Smooth muscle cell (in vitro differentiated cells): ENCODE measurements around the gene SLC12A3. TPM values are rescaled to one million over a fixed set of nuclear protein-coding genes. Genes with fewer than 3 reads are reported as not detected.

ENCODE experiments used
- DNase-seq: peaks from one replicate; lab custom pipeline; 2025; ENCODE audit not compliant: unreplicated experiment; lab: John Stamatoyannopoulos, UW
- H2AFZ ChIP-seq: fragments of 200-600 bp; sonication (generic); 2 replicates; pipeline ENCODE4 v1.6.0; 2016; ENCODE audit warnings: antibody characterized with exemption, low read depth, mild to moderate bottlenecking
- H3F3A ChIP-seq: fragments of 200-600 bp; sonication (generic); 2 replicates; pipeline ENCODE4 v1.6.0; 2017; ENCODE audit warnings: antibody characterized with exemption, low read depth
- H3K27ac ChIP-seq: fragments of 200-600 bp; sonication (generic); 2 replicates; pipeline ENCODE4 v1.5.1; 2016; ENCODE audit warnings: low read depth, mild to moderate bottlenecking
- H3K27me3 ChIP-seq: fragments of 200-600 bp; sonication (generic); 2 replicates; pipeline ENCODE4 v1.6.1; 2016; ENCODE audit warnings: low read depth, mild to moderate bottlenecking
- H3K36me3 ChIP-seq: fragments of 200-600 bp; sonication (generic); 2 replicates; pipeline ENCODE4 v1.5.1; 2016; ENCODE audit warnings: low read depth
- H3K4me1 ChIP-seq: fragments of 200-600 bp; sonication (generic); 2 replicates; pipeline ENCODE4 v1.5.1; 2016; ENCODE audit warnings: low read depth
- H3K4me2 ChIP-seq: fragments of 200-600 bp; sonication (generic); 2 replicates; pipeline ENCODE4 v1.6.0; 2016; ENCODE audit warnings: mild to moderate bottlenecking
- H3K4me3 ChIP-seq: fragments of 200-600 bp; sonication (generic); 2 replicates; pipeline ENCODE4 v1.5.1; 2016; ENCODE audit warnings: mild to moderate bottlenecking
- H3K79me2 ChIP-seq: fragments of 200-600 bp; sonication (generic); 2 replicates; pipeline ENCODE4 v1.6.0; 2016; ENCODE audit warnings: low read depth, mild to moderate bottlenecking
- H3K9ac ChIP-seq: fragments of 200-600 bp; sonication (generic); 2 replicates; pipeline ENCODE4 v1.6.0; 2016; ENCODE audit warnings: low read depth
- H3K9me3 ChIP-seq: fragments of 200-600 bp; sonication (generic); replicated peaks from 2 replicates; pipeline ENCODE4 v1.5.1; 2016; ENCODE audit warnings: low read depth
- H4K20me1 ChIP-seq: fragments of 200-600 bp; sonication (generic); 2 replicates; pipeline ENCODE4 v1.6.0; 2016; ENCODE audit warnings: low read depth
- CTCF ChIP-seq: fragments of 200-600 bp; sonication (generic); IDR thresholded peaks from 2 replicates; pipeline ENCODE4 v1.5.1; 2017; ENCODE audit warnings: borderline replicate concordance, mild to moderate bottlenecking, antibody characterized with exemption; ENCODE audit not compliant: insufficient read depth, poor library complexity, severe bottlenecking
- WGBS: methylation state at CpG from one replicate; pipeline ENCODE4 v1.1.7; 2016; ENCODE audit warnings: low lambda C conversion rate; 5-methylcytosine and 5-hydroxymethylcytosine counted together
- polyA plus RNA-seq: library from polyadenylated mRNA; unstranded; fragments of >200 nt; fragmentation: Nextera tagmentation; extraction: Ambion mirVana; gene quantifications from 2 replicates; pipeline ENCODE4 v1.2.1, GENCODE V29; 2016
- total RNA-seq: library from RNA; depleted of rRNA; stranded (reverse); fragments of >200 nt; gene quantifications from 2 replicates; pipeline ENCODE4 v1.2.3, GENCODE V29; 2014

SLC12A3 gene
- total and polyA plus RNA-seq, 2 experiments from 2014 or later = not detected

- Histone ChIP-seq H4K20me1 (no peaks in the 10 kb centered on the region), H3K36me3 (no peaks in the 10 kb centered on the region), H3K4me2 (no peak overlapping the region), H3K27me3 (no peaks in the 10 kb centered on the region), H3K4me3 (no peak overlapping the region), H3K27ac (no peak overlapping the region), H3K79me2 (no peaks in the 10 kb centered on the region), H2AFZ (no peak overlapping the region), H3K4me1 (no peaks in the 10 kb centered on the region), H3F3A (no peaks in the 10 kb centered on the region), H3K9me3 (no peaks in the 10 kb centered on the region), H3K9ac (no peak overlapping the region)
- TF ChIP-seq CTCF = no peak
- DNase-seq = no peak
- WGBS = 95% methylated on average over 12 of the region's 13 CpGs
These were observed 12.6 kb downstream of the SLC12A3 start for GRCh38 chr16:56877486-56878182.

- H3K27me3 ChIP-seq = no peaks in the 10 kb centered on the region
- H3K4me3 ChIP-seq = no peak overlapping the region
- no peaks in the 10 kb centered on the region for H3K9me3 ChIP-seq
- H2AFZ ChIP-seq = no peak overlapping the region
- 90% methylated on average over 8 of the region's 8 CpGs for WGBS
- H3K36me3 ChIP-seq = no peaks in the 10 kb centered on the region
- H3K79me2 ChIP-seq = no peaks in the 10 kb centered on the region
- H3K9ac ChIP-seq = no peak overlapping the region
- no peak overlapping the region for H3K27ac ChIP-seq
- DNase-seq = no peak
- no peaks in the 10 kb centered on the region for H4K20me1 ChIP-seq
- no peak overlapping the region for H3K4me2 ChIP-seq
- H3F3A ChIP-seq = no peaks in the 10 kb centered on the region
- TF ChIP-seq CTCF = no peak
- no peaks in the 10 kb centered on the region for H3K4me1 ChIP-seq
These were observed 13.4 kb downstream of the SLC12A3 start for GRCh38 chr16:56878282-56878854.

- H3K9me3 ChIP-seq = no peaks in the 10 kb centered on the region
- WGBS = 89% methylated on average over 9 of the region's 9 CpGs
- no peak overlapping the region for H3K27ac ChIP-seq
- H3K27me3 ChIP-seq = no peaks in the 10 kb centered on the region
- H3K4me3 ChIP-seq = no peak overlapping the region
- no peaks in the 10 kb centered on the region for H3F3A ChIP-seq
- H4K20me1 ChIP-seq = no peaks in the 10 kb centered on the region
- H3K9ac ChIP-seq = no peak overlapping the region
- H3K79me2 ChIP-seq = no peaks in the 10 kb centered on the region
- H3K4me1 ChIP-seq = no peaks in the 10 kb centered on the region
- H2AFZ ChIP-seq = no peak overlapping the region
- H3K4me2 ChIP-seq = no peak overlapping the region
- TF ChIP-seq CTCF = no peak
- DNase-seq = no peak
- no peaks in the 10 kb centered on the region for H3K36me3 ChIP-seq
These were observed 14.3 kb downstream of the SLC12A3 start for GRCh38 chr16:56879276-56879675.

GRCh38 chr16:56880176-56880575, 15.2 kb downstream of the SLC12A3 start:
- no peaks in the 10 kb centered on the region for H3K79me2 ChIP-seq
- no peaks in the 10 kb centered on the region for H4K20me1 ChIP-seq
- H3K9me3 ChIP-seq = no peaks in the 10 kb centered on the region
- H3K9ac ChIP-seq = no peak overlapping the region
- no peaks in the 10 kb centered on the region for H3K4me1 ChIP-seq
- H3F3A ChIP-seq = no peaks in the 10 kb centered on the region
- no peak overlapping the region for H3K4me2 ChIP-seq
- no peak overlapping the region for H2AFZ ChIP-seq
- TF ChIP-seq CTCF = no peak
- H3K4me3 ChIP-seq = no peak overlapping the region
- H3K36me3 ChIP-seq = no peaks in the 10 kb centered on the region
- H3K27me3 ChIP-seq = no peaks in the 10 kb centered on the region
- WGBS = 88% methylated on average over 12 of the region's 12 CpGs
- DNase-seq = no peak
- H3K27ac ChIP-seq = no peak overlapping the region
